HG02571 (cell line): ENCODE data around the gene FAM53B.

Experiments
- ATAC-seq: cut with Tn5 transposase; IDR thresholded peaks from one replicate; pipeline ENCODE4 v1.9.1; 2021; ENCODE audit warnings: mild to moderate bottlenecking, moderate library complexity; ENCODE audit not compliant: unreplicated experiment

Gene FAM53B

GRCh38 chr10:124603376-124604213 lies 140.6 kb downstream of the FAM53B start:
- ATAC-seq = no peak

- ATAC-seq = no peak
Measured at GRCh38 chr10:124602646-124603365, 141.4 kb downstream of the FAM53B start.

- ATAC-seq = no peak
Measured at GRCh38 chr10:124602121-124602561, 142.0 kb downstream of the FAM53B start.

- ATAC-seq = no peak
Measured at GRCh38 chr10:124601431-124602120, 142.6 kb downstream of the FAM53B start.

- ATAC-seq = no peak
Measured at GRCh38 chr10:124601016-124601415, 143.2 kb downstream of the FAM53B start.

- ATAC-seq = no peak
Measured at GRCh38 chr10:124600051-124600880, 143.9 kb downstream of the FAM53B start.

- no peak for ATAC-seq
Measured at GRCh38 chr10:124599588-124600050, 144.6 kb downstream of the FAM53B start.

GRCh38 chr10:124598773-124599587 lies 145.2 kb downstream of the FAM53B start:
- ATAC-seq = no peak

GRCh38 chr10:124598196-124598595 lies 146.0 kb downstream of the FAM53B start:
- ATAC-seq = no peak

GRCh38 chr10:124597846-124598165 lies 146.4 kb downstream of the FAM53B start:
- no peak for ATAC-seq

GRCh38 chr10:124596962-124597845 lies 147.0 kb downstream of the FAM53B start:
- ATAC-seq = no peak

- ATAC-seq = no peak
Measured at GRCh38 chr10:124596116-124596785, 147.9 kb downstream of the FAM53B start.

GRCh38 chr10:124595143-124595883 lies 148.9 kb downstream of the FAM53B start:
- no peak for ATAC-seq

GRCh38 chr10:124594240-124594639 lies 149.9 kb downstream of the FAM53B start:
- no peak for ATAC-seq

GRCh38 chr10:124593431-124593985 lies 150.7 kb downstream of the FAM53B start:
- ATAC-seq = no peak

GRCh38 chr10:124592736-124593430 lies 151.3 kb downstream of the FAM53B start:
- ATAC-seq = no peak

GRCh38 chr10:124592101-124592500 lies 152.1 kb downstream of the FAM53B start:
- ATAC-seq = no peak
